ENCODE data around the gene LRBA.

- TF ChIP-seq POLR2A (IDR thresholded peaks at IDR 0.05; ENCODE audit: low read length) (no peak), ESRRA (IDR thresholded peaks at IDR 0.05; ENCODE audit: borderline replicate concordance, low read length) (no peak), CTCF (IDR thresholded peaks at IDR 0.05) (no peak), CHD4 (IDR thresholded peaks at IDR 0.05; ENCODE audit: borderline replicate concordance) (no peak), CEBPB (IDR thresholded peaks at IDR 0.05) (no peak), SREBF2 (IDR thresholded peaks at IDR 0.05) (no peak), ATOH8 (CRISPR knock-in tag; IDR thresholded peaks at IDR 0.05; ENCODE audit: low read depth) (no peak), USF2 (IDR thresholded peaks at IDR 0.05) (no peak), HMGXB4 (CRISPR knock-in tag; IDR thresholded peaks at IDR 0.05; ENCODE audit: borderline replicate concordance) (no peak), NFE2L2 (conservative IDR thresholded peaks at IDR 0.05; ENCODE audit: low read length) (no peak), MYC (IDR thresholded peaks at IDR 0.05; ENCODE audit: borderline replicate concordance, low read length) (no peak), RAD21 (conservative IDR thresholded peaks at IDR 0.05 in 1 of 2, IDR thresholded peaks at IDR 0.05 in 1 of 2) (no peak), POLR2AphosphoS2 (conservative IDR thresholded peaks at IDR 0.05; ENCODE audit: low read length) (no peak), RCOR1 (IDR thresholded peaks at IDR 0.05; ENCODE audit: low read depth, low read length) (no peak)
Observed at GRCh38 chr4:150948074-150948473, 67.0 kb downstream of the LRBA start.

All from A549 (cell line).